Measurements from ENCODE around the gene C12orf75.
"Not testable (repeated sequence)": the region's sequence is repeated elsewhere in the genome, so short reads cannot be mapped to it uniquely, and the experiment has no call there.

C12orf75 gene

GRCh38 chr12:105330283-105330930 is at the start of gene C12orf75:
TSS of gene C12orf75 (plus strand) at chr12:105330691. CDS start at chr12:105330892, 201 bp downstream.
- DNase-seq (ENCODE audit: low read depth in 2 of 2): peak; percentile 70 to 74

- no peak for DNase-seq (ENCODE audit: low read depth in 2 of 2)
These were observed 49.4 kb upstream of the C12orf75 start for GRCh38 chr12:105280966-105281693.

GRCh38 chr12:105281694-105282049 is 48.8 kb upstream of the C12orf75 start:
- no peak for DNase-seq (ENCODE audit: low read depth in 2 of 2)

- DNase-seq (ENCODE audit: low read depth in 2 of 2): no peak
These were observed 45.1 kb upstream of the C12orf75 start for GRCh38 chr12:105285378-105285777.

GRCh38 chr12:105287408-105287807 is 43.1 kb upstream of the C12orf75 start:
- DNase-seq (ENCODE audit: low read depth in 2 of 2): no peak

GRCh38 chr12:105288311-105288996 is 42.0 kb upstream of the C12orf75 start:
- no peak for DNase-seq (ENCODE audit: low read depth in 2 of 2)

- DNase-seq (ENCODE audit: low read depth in 2 of 2): no peak
These were observed 41.2 kb upstream of the C12orf75 start for GRCh38 chr12:105289114-105289904.

- no peak for DNase-seq (ENCODE audit: low read depth in 2 of 2)
These were observed 39.0 kb upstream of the C12orf75 start for GRCh38 chr12:105291531-105291930.

- DNase-seq (ENCODE audit: low read depth in 2 of 2): no peak
These were observed 37.8 kb upstream of the C12orf75 start for GRCh38 chr12:105292705-105293104.

GRCh38 chr12:105293187-105293586 is 37.3 kb upstream of the C12orf75 start:
- DNase-seq (ENCODE audit: low read depth in 2 of 2): no peak

- DNase-seq (ENCODE audit: low read depth in 2 of 2): no peak
These were observed 36.3 kb upstream of the C12orf75 start for GRCh38 chr12:105294161-105294560.

GRCh38 chr12:105294886-105295479 is 35.5 kb upstream of the C12orf75 start:
- no peak for DNase-seq (ENCODE audit: low read depth in 2 of 2)

- no peak for DNase-seq (ENCODE audit: low read depth in 2 of 2)
These were observed 34.1 kb upstream of the C12orf75 start for GRCh38 chr12:105296116-105297089.

- DNase-seq (ENCODE audit: low read depth in 2 of 2): no peak
These were observed 29.6 kb upstream of the C12orf75 start for GRCh38 chr12:105300883-105301282.

- DNase-seq (ENCODE audit: low read depth in 2 of 2): no peak
These were observed 28.8 kb upstream of the C12orf75 start for GRCh38 chr12:105301696-105302095.

- DNase-seq (ENCODE audit: low read depth in 2 of 2): not testable (repeated sequence)
These were observed 27.5 kb upstream of the C12orf75 start for GRCh38 chr12:105302986-105303385.

- not testable (repeated sequence) for DNase-seq (ENCODE audit: low read depth in 2 of 2)
These were observed 25.9 kb upstream of the C12orf75 start for GRCh38 chr12:105304626-105305025.

GRCh38 chr12:105307601-105308314 is 22.7 kb upstream of the C12orf75 start:
- not testable (repeated sequence) for DNase-seq (ENCODE audit: low read depth in 2 of 2)

GRCh38 chr12:105308839-105309238 is 21.7 kb upstream of the C12orf75 start:
- DNase-seq (ENCODE audit: low read depth in 2 of 2): not testable (repeated sequence)

- not testable (repeated sequence) for DNase-seq (ENCODE audit: low read depth in 2 of 2)
These were observed 21.1 kb upstream of the C12orf75 start for GRCh38 chr12:105309384-105309783.
